ENCODE data around the gene FRY. TPM values are rescaled to one million over a fixed set of nuclear protein-coding genes. Genes with fewer than 3 reads are reported as not detected.

Gene FRY
- total and polyA plus RNA-seq, 2 of the 13 experiments (the other 11 are each of a cell fraction or from before 2014, with no cell fraction given): 8.2 to 13.1 TPM

- TF ChIP-seq CEBPB (IDR thresholded peaks at IDR 0.05; ENCODE audit: borderline replicate concordance, low read depth, low read length) (no peak), SAFB2 (CRISPR knock-in tag; IDR thresholded peaks at IDR 0.05; ENCODE audit: borderline replicate concordance, low read depth) (no peak), BRD4 (CRISPR knock-in tag; IDR thresholded peaks at IDR 0.05) (no peak), JUND (CRISPR knock-in tag; IDR thresholded peaks at IDR 0.05) (no peak), SP140L (CRISPR knock-in tag; IDR thresholded peaks at IDR 0.05; ENCODE audit: borderline replicate concordance) (no peak), ZNF83 (CRISPR knock-in tag; IDR thresholded peaks at IDR 0.05; ENCODE audit: borderline replicate concordance) (no peak), MTA1 (CRISPR knock-in tag; IDR thresholded peaks at IDR 0.05; ENCODE audit: borderline replicate concordance) (no peak), SNRNP70 (IDR thresholded peaks at IDR 0.05; ENCODE audit: low read depth, low read length) (no peak), ARID5B (CRISPR knock-in tag; IDR thresholded peaks at IDR 0.05) (peak; percentile 84), MIER3 (CRISPR knock-in tag; IDR thresholded peaks at IDR 0.05; ENCODE audit: borderline replicate concordance) (no peak), NFYC (CRISPR knock-in tag; IDR thresholded peaks at IDR 0.05) (no peak), JUNB (CRISPR knock-in tag; IDR thresholded peaks at IDR 0.05; ENCODE audit: borderline replicate concordance) (no peak), SALL2 (CRISPR knock-in tag; IDR thresholded peaks at IDR 0.05) (no peak), EP300 (IDR thresholded peaks at IDR 0.05; ENCODE audit: low read depth in 2 of 2, low read length in 2 of 2) (peak in 1 of 2 experiments; percentile 73; a peak in 2 of 4 replicates), EP300 (CRISPR knock-in tag; IDR thresholded peaks at IDR 0.05; ENCODE audit: borderline replicate concordance) (peak; percentile 37; the same call in 1 of the 2 replicates), FOSL2 (CRISPR knock-in tag; IDR thresholded peaks at IDR 0.05) (no peak), PAX8 (CRISPR knock-in tag; IDR thresholded peaks at IDR 0.05; ENCODE audit: borderline replicate concordance) (no peak), BCL6 (CRISPR knock-in tag; IDR thresholded peaks at IDR 0.05) (peak; percentile 51; the same call in 1 of the 2 replicates), ZNF362 (CRISPR knock-in tag; IDR thresholded peaks at IDR 0.05; ENCODE audit: borderline replicate concordance) (no peak), SOX13 (IDR thresholded peaks at IDR 0.05) (no peak), SOX13 (CRISPR knock-in tag; conservative IDR thresholded peaks at IDR 0.05 in 1 of 2, IDR thresholded peaks at IDR 0.05 in 1 of 2) (peak in 1 of 2 experiments; percentile 79; a peak in 2 of 4 replicates), TSC22D2 (CRISPR knock-in tag; IDR thresholded peaks at IDR 0.05; ENCODE audit: borderline replicate concordance) (no peak), ZNF331 (CRISPR knock-in tag; IDR thresholded peaks at IDR 0.05) (0 out of 2 replicates have a peak, but pooled peaks have one; percentile 37), SNAI1 (CRISPR knock-in tag; IDR thresholded peaks at IDR 0.05; ENCODE audit: borderline replicate concordance) (no peak), NCOA2 (CRISPR knock-in tag; IDR thresholded peaks at IDR 0.05) (peak; percentile 79), RAD21 (CRISPR knock-in tag; IDR thresholded peaks at IDR 0.05) (no peak), ZFP36L1 (CRISPR knock-in tag; IDR thresholded peaks at IDR 0.05) (no peak)
These were observed 56.6 kb downstream of the FRY start (continued) for GRCh38 chr13:32087955-32088747.

Data from HepG2 (cell line).